DOHH2 (cell line): ENCODE measurements around the gene RPS6KA4.

ENCODE experiments used
- CTCF ChIP-seq: fragments of 200-600 bp; sonication (generic); IDR thresholded peaks from one replicate; pipeline ENCODE4 v1.5.1; 2014; ENCODE audit warnings: antibody characterized with exemption, mild to moderate bottlenecking, low read depth, low read length; ENCODE audit not compliant: poor library complexity, severe bottlenecking
- EZH2phosphoT487 ChIP-seq: fragments of 200-600 bp; sonication (generic); IDR thresholded peaks from 2 replicates; pipeline ENCODE4 v1.6.1; 2017; ENCODE audit warnings: borderline replicate concordance, mild to moderate bottlenecking, antibody characterized with exemption, low read length, moderate library complexity, mixed read lengths

DNA sequence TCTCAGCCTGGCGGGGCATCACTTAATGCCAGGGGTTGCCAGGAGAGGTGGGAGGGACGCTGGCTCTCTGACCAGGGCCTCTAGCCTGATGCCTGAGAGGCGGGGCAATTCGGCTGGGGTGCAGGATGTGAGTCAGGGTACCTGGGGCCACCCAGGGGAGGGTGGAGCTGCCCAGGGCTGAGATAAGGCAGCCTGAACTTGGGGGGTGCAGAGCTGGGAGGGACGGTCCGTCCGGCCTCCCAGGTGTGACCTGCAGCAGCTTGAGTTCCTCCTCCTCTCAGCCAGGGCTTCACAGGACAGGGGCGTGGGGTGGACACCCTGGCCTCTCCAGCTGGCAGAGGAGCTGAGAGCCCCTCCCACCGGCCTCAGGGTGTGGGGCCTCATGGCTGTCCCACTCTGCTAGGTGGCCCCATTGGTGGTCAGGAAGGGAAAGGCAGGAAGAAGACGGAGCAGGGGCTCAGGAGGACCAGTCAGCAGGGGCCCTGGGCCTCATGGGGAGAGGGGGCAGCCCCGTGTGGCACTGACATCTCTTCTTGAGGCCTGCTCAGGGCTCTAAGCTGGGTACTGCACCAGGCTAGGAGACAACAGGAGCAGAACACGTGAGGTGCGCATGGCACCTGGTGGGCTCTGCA, 942 bp upstream of the RPS6KA4 start:
- TF ChIP-seq CTCF: no peak
- TF ChIP-seq EZH2phosphoT487: no peak
